SW 1271 (cell line): Measurements from ENCODE around the gene UQCC5.

Experiments used
- DNase-seq, 2 experiments: peaks; one replicate each; lab custom pipeline; 2025; lab: John Stamatoyannopoulos, UW

The UQCC5 gene

GRCh38 chr3:52536369-52537164 lies at the start of gene UQCC5:
TSS of gene UQCC5 (plus strand) at chr3:52536605. CDS start at chr3:52536756, 151 bp downstream.
- DNase-seq: peak; percentile 69 to 89

GRCh38 chr3:52487050-52487787 lies 49.2 kb upstream of the UQCC5 start:
- DNase-seq: no peak

- no peak for DNase-seq
Measured at GRCh38 chr3:52487788-52488691, 48.4 kb upstream of the UQCC5 start.

GRCh38 chr3:52488746-52489145 lies 47.7 kb upstream of the UQCC5 start:
- DNase-seq: no peak

GRCh38 chr3:52489453-52489852 lies 47.0 kb upstream of the UQCC5 start:
- no peak for DNase-seq

GRCh38 chr3:52490035-52490938 lies 46.1 kb upstream of the UQCC5 start:
- no peak for DNase-seq

- no peak for DNase-seq
Measured at GRCh38 chr3:52490939-52491526, 45.4 kb upstream of the UQCC5 start.

- DNase-seq: no peak
Measured at GRCh38 chr3:52492059-52492458, 44.3 kb upstream of the UQCC5 start.

GRCh38 chr3:52493232-52494017 lies 43.0 kb upstream of the UQCC5 start:
- no peak for DNase-seq

GRCh38 chr3:52494445-52494844 lies 42.0 kb upstream of the UQCC5 start:
- DNase-seq: no peak

- no peak for DNase-seq
Measured at GRCh38 chr3:52494886-52495495, 41.4 kb upstream of the UQCC5 start, which contains the start of gene STAB1. TSS of gene STAB1 (plus strand) at chr3:52495338. CDS start at chr3:52495414, 76 bp downstream.

GRCh38 chr3:52495777-52496602 lies 40.4 kb upstream of the UQCC5 start:
- DNase-seq: no peak

- DNase-seq: no peak
Measured at GRCh38 chr3:52498137-52499054, 38.0 kb upstream of the UQCC5 start.

GRCh38 chr3:52501046-52501445 lies 35.4 kb upstream of the UQCC5 start:
- DNase-seq: no peak

- no peak for DNase-seq
Measured at GRCh38 chr3:52502001-52502400, 34.4 kb upstream of the UQCC5 start.

GRCh38 chr3:52502808-52503350 lies 33.5 kb upstream of the UQCC5 start:
- no peak for DNase-seq

GRCh38 chr3:52503788-52504424 lies 32.5 kb upstream of the UQCC5 start:
- DNase-seq: no peak
